WTC11 (cell line): Measurements from ENCODE around the gene TMEM145. TPM values are rescaled to one million over a fixed set of nuclear protein-coding genes. Genes with fewer than 3 reads are reported as not detected.

ENCODE experiments used
- ERG ChIP-seq: fragments of 250-450 bp; sonication (Bioruptor Pico); IDR thresholded peaks from 2 replicates; pipeline ENCODE4 v1.8.0; 2021; ENCODE audit warnings: mild to moderate bottlenecking
- FOXP1 ChIP-seq: sonication (generic); formaldehyde crosslinking; IDR thresholded peaks from 2 replicates; pipeline ENCODE4 v1.8.0; 2022; ENCODE audit warnings: missing genetic modification reagents, mild to moderate bottlenecking, moderate library complexity, borderline replicate concordance
- GABPB1 ChIP-seq: sonication (generic); formaldehyde crosslinking; IDR thresholded peaks from 2 replicates; pipeline ENCODE4 v1.8.1; 2023; ENCODE audit warnings: mild to moderate bottlenecking, missing genetic modification reagents
- MYBL2 ChIP-seq: sonication (generic); formaldehyde crosslinking; IDR thresholded peaks from 2 replicates; pipeline ENCODE4 v1.8.1; 2023; ENCODE audit warnings: mild to moderate bottlenecking, moderate library complexity, missing genetic modification reagents
- SMAD4 ChIP-seq: sonication (generic); formaldehyde crosslinking; IDR thresholded peaks from 2 replicates; pipeline ENCODE4 v1.8.0; 2022; ENCODE audit warnings: mild to moderate bottlenecking, missing genetic modification reagents
- SP1 ChIP-seq: sonication (generic); formaldehyde crosslinking; conservative IDR thresholded peaks from 2 replicates; pipeline ENCODE4 v1.8.1; 2022; ENCODE audit warnings: missing genetic modification reagents
- TEAD4 ChIP-seq: sonication (generic); formaldehyde crosslinking; IDR thresholded peaks from 2 replicates; pipeline ENCODE4 v1.8.0; 2022; ENCODE audit warnings: mild to moderate bottlenecking, missing genetic modification reagents
- ZNF138 ChIP-seq: sonication (generic); formaldehyde crosslinking; conservative IDR thresholded peaks from 2 replicates; pipeline ENCODE4 v1.8.1; 2022; ENCODE audit warnings: mild to moderate bottlenecking, moderate library complexity, missing genetic modification reagents
- ZNF671 ChIP-seq: fragments of 250-450 bp; sonication (Bioruptor Pico); IDR thresholded peaks from 2 replicates; pipeline ENCODE4 v1.8.0; 2021; ENCODE audit warnings: mild to moderate bottlenecking
- total RNA-seq: library from RNA; stranded (reverse); gene quantifications from 3 replicates; pipeline ENCODE4 v1.2.3, GENCODE V29; 2021
- TF ChIP-seq, protein P1 (sequence below): sonication (generic); formaldehyde crosslinking; IDR thresholded peaks from 2 replicates; pipeline ENCODE4 v1.8.0; 2022; ENCODE audit warnings: mild to moderate bottlenecking, missing genetic modification reagents
- TF ChIP-seq, protein P2 (sequence below): sonication (generic); formaldehyde crosslinking; IDR thresholded peaks from 2 replicates; pipeline ENCODE4 v1.8.1; 2022; ENCODE audit warnings: low read depth, mild to moderate bottlenecking, moderate library complexity, missing genetic modification reagents, borderline replicate concordance
- TF ChIP-seq, protein P3 (sequence below): sonication (generic); formaldehyde crosslinking; IDR thresholded peaks from 2 replicates; pipeline ENCODE4 v1.8.1; 2023; ENCODE audit warnings: mild to moderate bottlenecking, missing genetic modification reagents
- TF ChIP-seq, protein P4 (sequence below): sonication (generic); formaldehyde crosslinking; IDR thresholded peaks from 2 replicates; pipeline ENCODE4 v1.8.0; 2023; ENCODE audit warnings: mild to moderate bottlenecking, missing genetic modification reagents
- TF ChIP-seq, protein P5 (sequence below): sonication (generic); formaldehyde crosslinking; IDR thresholded peaks from 2 replicates; pipeline ENCODE4 v1.8.1; 2022; ENCODE audit warnings: mild to moderate bottlenecking, moderate library complexity, missing genetic modification reagents
- TF ChIP-seq, protein P6 (sequence below): sonication (generic); formaldehyde crosslinking; IDR thresholded peaks from 2 replicates; pipeline ENCODE4 v1.8.1; 2023; ENCODE audit warnings: mild to moderate bottlenecking, missing genetic modification reagents, borderline replicate concordance

TMEM145 gene
- total RNA-seq, 1 experiment from 2014 or later = 6.9 TPM

- TF ChIP-seq, protein P1, sequence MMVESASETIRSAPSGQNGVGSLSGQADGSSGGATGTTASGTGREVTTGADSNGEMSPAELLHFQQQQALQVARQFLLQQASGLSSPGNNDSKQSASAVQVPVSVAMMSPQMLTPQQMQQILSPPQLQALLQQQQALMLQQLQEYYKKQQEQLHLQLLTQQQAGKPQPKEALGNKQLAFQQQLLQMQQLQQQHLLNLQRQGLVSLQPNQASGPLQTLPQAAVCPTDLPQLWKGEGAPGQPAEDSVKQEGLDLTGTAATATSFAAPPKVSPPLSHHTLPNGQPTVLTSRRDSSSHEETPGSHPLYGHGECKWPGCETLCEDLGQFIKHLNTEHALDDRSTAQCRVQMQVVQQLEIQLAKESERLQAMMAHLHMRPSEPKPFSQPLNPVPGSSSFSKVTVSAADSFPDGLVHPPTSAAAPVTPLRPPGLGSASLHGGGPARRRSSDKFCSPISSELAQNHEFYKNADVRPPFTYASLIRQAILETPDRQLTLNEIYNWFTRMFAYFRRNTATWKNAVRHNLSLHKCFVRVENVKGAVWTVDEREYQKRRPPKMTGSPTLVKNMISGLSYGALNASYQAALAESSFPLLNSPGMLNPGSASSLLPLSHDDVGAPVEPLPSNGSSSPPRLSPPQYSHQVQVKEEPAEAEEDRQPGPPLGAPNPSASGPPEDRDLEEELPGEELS = peak; percentile 79
- TF ChIP-seq ZNF138 (CRISPR knock-in tag) = no peak
- no peak for TF ChIP-seq ERG
- TF ChIP-seq, protein P2, sequence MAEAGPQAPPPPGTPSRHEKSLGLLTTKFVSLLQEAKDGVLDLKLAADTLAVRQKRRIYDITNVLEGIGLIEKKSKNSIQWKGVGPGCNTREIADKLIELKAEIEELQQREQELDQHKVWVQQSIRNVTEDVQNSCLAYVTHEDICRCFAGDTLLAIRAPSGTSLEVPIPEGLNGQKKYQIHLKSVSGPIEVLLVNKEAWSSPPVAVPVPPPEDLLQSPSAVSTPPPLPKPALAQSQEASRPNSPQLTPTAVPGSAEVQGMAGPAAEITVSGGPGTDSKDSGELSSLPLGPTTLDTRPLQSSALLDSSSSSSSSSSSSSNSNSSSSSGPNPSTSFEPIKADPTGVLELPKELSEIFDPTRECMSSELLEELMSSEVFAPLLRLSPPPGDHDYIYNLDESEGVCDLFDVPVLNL (CRISPR knock-in tag) = no peak
- TF ChIP-seq SP1 = peak; percentile 93
- no peak for TF ChIP-seq SMAD4 (CRISPR knock-in tag)
- TF ChIP-seq, protein P3, sequence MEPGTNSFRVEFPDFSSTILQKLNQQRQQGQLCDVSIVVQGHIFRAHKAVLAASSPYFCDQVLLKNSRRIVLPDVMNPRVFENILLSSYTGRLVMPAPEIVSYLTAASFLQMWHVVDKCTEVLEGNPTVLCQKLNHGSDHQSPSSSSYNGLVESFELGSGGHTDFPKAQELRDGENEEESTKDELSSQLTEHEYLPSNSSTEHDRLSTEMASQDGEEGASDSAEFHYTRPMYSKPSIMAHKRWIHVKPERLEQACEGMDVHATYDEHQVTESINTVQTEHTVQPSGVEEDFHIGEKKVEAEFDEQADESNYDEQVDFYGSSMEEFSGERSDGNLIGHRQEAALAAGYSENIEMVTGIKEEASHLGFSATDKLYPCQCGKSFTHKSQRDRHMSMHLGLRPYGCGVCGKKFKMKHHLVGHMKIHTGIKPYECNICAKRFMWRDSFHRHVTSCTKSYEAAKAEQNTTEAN = 0 out of 2 replicates have a peak, but pooled peaks have one; percentile 39
- no peak for TF ChIP-seq TEAD4 (CRISPR knock-in tag)
- TF ChIP-seq MYBL2 = peak; percentile 71; the same call in 1 of the 2 replicates
- TF ChIP-seq FOXP1 (CRISPR knock-in tag) = peak; percentile 35; the same call in 1 of the 2 replicates
- no peak for TF ChIP-seq ZNF671 (CRISPR knock-in tag)
- TF ChIP-seq, protein P4, sequence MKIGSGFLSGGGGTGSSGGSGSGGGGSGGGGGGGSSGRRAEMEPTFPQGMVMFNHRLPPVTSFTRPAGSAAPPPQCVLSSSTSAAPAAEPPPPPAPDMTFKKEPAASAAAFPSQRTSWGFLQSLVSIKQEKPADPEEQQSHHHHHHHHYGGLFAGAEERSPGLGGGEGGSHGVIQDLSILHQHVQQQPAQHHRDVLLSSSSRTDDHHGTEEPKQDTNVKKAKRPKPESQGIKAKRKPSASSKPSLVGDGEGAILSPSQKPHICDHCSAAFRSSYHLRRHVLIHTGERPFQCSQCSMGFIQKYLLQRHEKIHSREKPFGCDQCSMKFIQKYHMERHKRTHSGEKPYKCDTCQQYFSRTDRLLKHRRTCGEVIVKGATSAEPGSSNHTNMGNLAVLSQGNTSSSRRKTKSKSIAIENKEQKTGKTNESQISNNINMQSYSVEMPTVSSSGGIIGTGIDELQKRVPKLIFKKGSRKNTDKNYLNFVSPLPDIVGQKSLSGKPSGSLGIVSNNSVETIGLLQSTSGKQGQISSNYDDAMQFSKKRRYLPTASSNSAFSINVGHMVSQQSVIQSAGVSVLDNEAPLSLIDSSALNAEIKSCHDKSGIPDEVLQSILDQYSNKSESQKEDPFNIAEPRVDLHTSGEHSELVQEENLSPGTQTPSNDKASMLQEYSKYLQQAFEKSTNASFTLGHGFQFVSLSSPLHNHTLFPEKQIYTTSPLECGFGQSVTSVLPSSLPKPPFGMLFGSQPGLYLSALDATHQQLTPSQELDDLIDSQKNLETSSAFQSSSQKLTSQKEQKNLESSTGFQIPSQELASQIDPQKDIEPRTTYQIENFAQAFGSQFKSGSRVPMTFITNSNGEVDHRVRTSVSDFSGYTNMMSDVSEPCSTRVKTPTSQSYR = no peak
- TF ChIP-seq, protein P5, sequence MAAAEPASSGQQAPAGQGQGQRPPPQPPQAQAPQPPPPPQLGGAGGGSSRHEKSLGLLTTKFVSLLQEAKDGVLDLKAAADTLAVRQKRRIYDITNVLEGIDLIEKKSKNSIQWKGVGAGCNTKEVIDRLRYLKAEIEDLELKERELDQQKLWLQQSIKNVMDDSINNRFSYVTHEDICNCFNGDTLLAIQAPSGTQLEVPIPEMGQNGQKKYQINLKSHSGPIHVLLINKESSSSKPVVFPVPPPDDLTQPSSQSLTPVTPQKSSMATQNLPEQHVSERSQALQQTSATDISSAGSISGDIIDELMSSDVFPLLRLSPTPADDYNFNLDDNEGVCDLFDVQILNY (CRISPR knock-in tag) = peak; percentile 67; the same call in 1 of the 2 replicates
- peak; percentile 75 for TF ChIP-seq GABPB1 (CRISPR knock-in tag)
- TF ChIP-seq, protein P6, sequence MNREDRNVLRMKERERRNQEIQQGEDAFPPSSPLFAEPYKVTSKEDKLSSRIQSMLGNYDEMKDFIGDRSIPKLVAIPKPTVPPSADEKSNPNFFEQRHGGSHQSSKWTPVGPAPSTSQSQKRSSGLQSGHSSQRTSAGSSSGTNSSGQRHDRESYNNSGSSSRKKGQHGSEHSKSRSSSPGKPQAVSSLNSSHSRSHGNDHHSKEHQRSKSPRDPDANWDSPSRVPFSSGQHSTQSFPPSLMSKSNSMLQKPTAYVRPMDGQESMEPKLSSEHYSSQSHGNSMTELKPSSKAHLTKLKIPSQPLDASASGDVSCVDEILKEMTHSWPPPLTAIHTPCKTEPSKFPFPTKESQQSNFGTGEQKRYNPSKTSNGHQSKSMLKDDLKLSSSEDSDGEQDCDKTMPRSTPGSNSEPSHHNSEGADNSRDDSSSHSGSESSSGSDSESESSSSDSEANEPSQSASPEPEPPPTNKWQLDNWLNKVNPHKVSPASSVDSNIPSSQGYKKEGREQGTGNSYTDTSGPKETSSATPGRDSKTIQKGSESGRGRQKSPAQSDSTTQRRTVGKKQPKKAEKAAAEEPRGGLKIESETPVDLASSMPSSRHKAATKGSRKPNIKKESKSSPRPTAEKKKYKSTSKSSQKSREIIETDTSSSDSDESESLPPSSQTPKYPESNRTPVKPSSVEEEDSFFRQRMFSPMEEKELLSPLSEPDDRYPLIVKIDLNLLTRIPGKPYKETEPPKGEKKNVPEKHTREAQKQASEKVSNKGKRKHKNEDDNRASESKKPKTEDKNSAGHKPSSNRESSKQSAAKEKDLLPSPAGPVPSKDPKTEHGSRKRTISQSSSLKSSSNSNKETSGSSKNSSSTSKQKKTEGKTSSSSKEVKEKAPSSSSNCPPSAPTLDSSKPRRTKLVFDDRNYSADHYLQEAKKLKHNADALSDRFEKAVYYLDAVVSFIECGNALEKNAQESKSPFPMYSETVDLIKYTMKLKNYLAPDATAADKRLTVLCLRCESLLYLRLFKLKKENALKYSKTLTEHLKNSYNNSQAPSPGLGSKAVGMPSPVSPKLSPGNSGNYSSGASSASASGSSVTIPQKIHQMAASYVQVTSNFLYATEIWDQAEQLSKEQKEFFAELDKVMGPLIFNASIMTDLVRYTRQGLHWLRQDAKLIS (CRISPR knock-in tag) = no peak
Observed at GRCh38 chr19:42325308-42325895, 12.3 kb downstream of the TMEM145 start, which contains the start of gene MEGF8 (continued).
